DND-41 (cell line): Measurements from ENCODE around the gene ARHGAP24.

ENCODE experiments used
- CTCF ChIP-seq: IDR thresholded peaks from 2 replicates; pipeline ENCODE4 v1.5.1; 2012; ENCODE audit warnings: borderline replicate concordance, low read length, moderate library complexity, mild to moderate bottlenecking; ENCODE audit not compliant: poor library complexity, severe bottlenecking; ENCODE audit errors: extremely low read depth
- EZH2 ChIP-seq: IDR thresholded peaks from 3 replicates; pipeline ENCODE4 v1.6.1; 2012; ENCODE audit warnings: borderline replicate concordance, low read depth, mild to moderate bottlenecking, moderate library complexity, low read length, inconsistent platforms; ENCODE audit not compliant: severe bottlenecking

DNA sequence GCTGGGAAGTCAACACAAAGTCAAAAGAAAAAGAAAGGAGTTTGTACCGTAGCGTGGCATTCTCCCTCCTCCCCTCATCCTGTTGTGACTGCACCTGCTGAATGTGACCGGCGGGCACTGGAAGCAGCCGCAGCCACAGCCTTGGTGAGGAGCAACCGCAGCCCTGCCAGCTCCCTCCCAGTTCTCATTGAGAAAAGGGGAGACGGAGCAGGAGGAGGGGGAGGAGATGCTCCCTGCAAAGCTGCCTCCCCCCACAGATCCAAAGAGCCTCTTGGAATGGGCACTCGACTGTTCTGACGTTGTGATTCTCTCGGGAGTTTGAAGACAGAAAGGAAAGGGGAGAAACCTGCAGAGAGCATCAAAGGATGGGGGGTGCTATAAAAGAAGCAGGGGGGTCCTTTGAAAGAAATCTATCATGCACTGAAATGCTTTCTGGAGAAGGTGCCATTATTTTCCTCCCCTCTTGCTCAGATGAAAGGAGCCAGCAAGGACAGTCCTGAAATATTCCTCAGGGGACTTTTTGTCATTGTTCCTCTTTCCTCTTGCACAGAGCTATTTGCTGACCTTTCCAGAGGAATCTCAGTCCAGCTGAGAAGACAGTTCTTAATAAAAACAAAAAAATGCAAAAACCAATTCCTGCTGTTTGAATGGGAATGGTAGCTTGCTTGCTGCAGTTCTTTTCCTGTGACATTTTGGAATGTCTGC, 455.2 kb downstream of the ARHGAP24 start:
- TF ChIP-seq EZH2 (no peak), CTCF (no peak)
